ENCODE measurements around the gene GGN. TPM values are rescaled to one million over a fixed set of nuclear protein-coding genes. Genes with fewer than 3 reads are reported as not detected.
A peak's percentile ranks its signal among the peaks of the same experiment; 100 is the strongest.
"Not testable (repeated sequence)": the region's sequence is repeated elsewhere in the genome, so short reads cannot be mapped to it uniquely, and the experiment has no call there.

GGN gene
- total RNA-seq, 1 donor from 2014 or later: 1.5 TPM

DNA sequence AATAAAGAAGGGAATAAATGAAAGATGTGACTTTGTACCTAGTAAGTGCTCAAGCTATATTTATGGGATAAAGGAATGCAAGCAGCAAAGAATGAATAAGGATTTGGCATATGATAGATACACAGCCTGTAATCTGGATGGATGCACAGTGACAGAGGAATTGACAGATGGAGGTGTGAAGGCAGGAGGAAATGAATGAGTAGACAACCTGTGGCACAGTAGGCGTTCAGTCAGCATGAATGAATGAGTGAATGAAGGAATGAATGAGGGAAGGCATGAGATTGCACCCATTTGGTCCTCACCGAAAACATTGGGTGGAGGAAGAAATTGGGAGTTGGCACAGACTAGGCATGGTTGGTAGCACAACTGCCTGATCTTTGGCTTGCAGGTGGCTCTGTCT lies 18.2 kb downstream of the GGN start:
- no peak overlapping the region for H3K27ac Mint-ChIP-seq (ENCODE audit: unreplicated experiment)
- no peaks in the 10 kb centered on the region for H3K36me3 Mint-ChIP-seq (ENCODE audit: low read depth)
- H3K9me3 Mint-ChIP-seq (ENCODE audit: low read depth): no peaks in the 10 kb centered on the region
- H3K4me1 Mint-ChIP-seq (ENCODE audit: low read depth): peaks cover 6% of the 10 kb centered on the region
- H3K4me3 Mint-ChIP-seq (ENCODE audit: unreplicated experiment): no peak overlapping the region
- DNase-seq (ENCODE audit: low spot score): no peak
- TF ChIP-seq, protein P1, sequence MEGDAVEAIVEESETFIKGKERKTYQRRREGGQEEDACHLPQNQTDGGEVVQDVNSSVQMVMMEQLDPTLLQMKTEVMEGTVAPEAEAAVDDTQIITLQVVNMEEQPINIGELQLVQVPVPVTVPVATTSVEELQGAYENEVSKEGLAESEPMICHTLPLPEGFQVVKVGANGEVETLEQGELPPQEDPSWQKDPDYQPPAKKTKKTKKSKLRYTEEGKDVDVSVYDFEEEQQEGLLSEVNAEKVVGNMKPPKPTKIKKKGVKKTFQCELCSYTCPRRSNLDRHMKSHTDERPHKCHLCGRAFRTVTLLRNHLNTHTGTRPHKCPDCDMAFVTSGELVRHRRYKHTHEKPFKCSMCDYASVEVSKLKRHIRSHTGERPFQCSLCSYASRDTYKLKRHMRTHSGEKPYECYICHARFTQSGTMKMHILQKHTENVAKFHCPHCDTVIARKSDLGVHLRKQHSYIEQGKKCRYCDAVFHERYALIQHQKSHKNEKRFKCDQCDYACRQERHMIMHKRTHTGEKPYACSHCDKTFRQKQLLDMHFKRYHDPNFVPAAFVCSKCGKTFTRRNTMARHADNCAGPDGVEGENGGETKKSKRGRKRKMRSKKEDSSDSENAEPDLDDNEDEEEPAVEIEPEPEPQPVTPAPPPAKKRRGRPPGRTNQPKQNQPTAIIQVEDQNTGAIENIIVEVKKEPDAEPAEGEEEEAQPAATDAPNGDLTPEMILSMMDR (IDR thresholded peaks at IDR 0.05): no peak
- H3K27me3 Mint-ChIP-seq (ENCODE audit: low read depth): peaks cover 3% of the 10 kb centered on the region

DNA sequence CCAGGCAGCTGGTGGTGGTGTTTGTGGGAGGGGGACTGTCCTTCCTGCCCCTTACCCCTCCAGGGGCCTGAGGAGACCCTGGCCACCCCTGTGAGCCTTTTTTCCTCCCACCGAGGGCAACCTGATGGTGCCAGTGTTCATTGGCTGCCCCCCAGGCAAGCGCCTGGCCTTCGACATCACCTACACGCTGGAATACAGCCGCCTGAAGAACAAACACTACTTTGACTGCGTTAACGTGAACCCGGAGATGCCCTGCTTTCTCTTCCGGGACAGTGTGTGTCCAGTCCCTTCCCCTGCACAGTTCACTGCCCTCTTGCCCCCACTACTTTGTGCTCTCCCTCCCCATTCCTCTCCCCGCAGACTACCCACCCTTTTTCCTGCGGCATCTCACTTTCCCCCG lies 20.8 kb downstream of the GGN start:
- Mint-ChIP-seq H3K36me3 (ENCODE audit: low read depth) (no peaks in the 10 kb centered on the region), H3K27me3 (ENCODE audit: low read depth) (peaks cover 3% of the 10 kb centered on the region), H3K9me3 (ENCODE audit: low read depth) (no peaks in the 10 kb centered on the region), H3K4me3 (ENCODE audit: unreplicated experiment) (no peak overlapping the region), H3K4me1 (ENCODE audit: low read depth) (no peaks in the 10 kb centered on the region), H3K27ac (ENCODE audit: unreplicated experiment) (no peak overlapping the region)
- DNase-seq (ENCODE audit: low spot score): no peak
- TF ChIP-seq, protein P1 (IDR thresholded peaks at IDR 0.05): no peak

- H3K27ac Mint-ChIP-seq (ENCODE audit: unreplicated experiment); H3K9me3 Mint-ChIP-seq (ENCODE audit: low read depth); H3K36me3 Mint-ChIP-seq (ENCODE audit: low read depth); DNase-seq (ENCODE audit: low spot score): not testable (repeated sequence)
- Mint-ChIP-seq H3K4me3 (ENCODE audit: unreplicated experiment) (peak overlapping the region; percentile 78), H3K4me1 (ENCODE audit: low read depth) (peaks cover 11% of the 10 kb centered on the region), H3K27me3 (ENCODE audit: low read depth) (peaks cover 26% of the 10 kb centered on the region)
Observed at GRCh38 chr19:38362946-38363688, 24.7 kb downstream of the GGN start.

GRCh38 chr19:38362076-38362945 lies 25.5 kb downstream of the GGN start:
- H3K27ac Mint-ChIP-seq (ENCODE audit: unreplicated experiment): no peak overlapping the region
- no peaks in the 10 kb centered on the region for H3K9me3 Mint-ChIP-seq (ENCODE audit: low read depth)
- H3K4me1 Mint-ChIP-seq (ENCODE audit: low read depth): peaks cover 11% of the 10 kb centered on the region
- TF ChIP-seq, protein P1 (IDR thresholded peaks at IDR 0.05): no peak
- peaks cover 26% of the 10 kb centered on the region for H3K27me3 Mint-ChIP-seq (ENCODE audit: low read depth)
- DNase-seq (ENCODE audit: low spot score): no peak
- peak overlapping the region; percentile 78 for H3K4me3 Mint-ChIP-seq (ENCODE audit: unreplicated experiment)
- H3K36me3 Mint-ChIP-seq (ENCODE audit: low read depth): no peaks in the 10 kb centered on the region

DNA sequence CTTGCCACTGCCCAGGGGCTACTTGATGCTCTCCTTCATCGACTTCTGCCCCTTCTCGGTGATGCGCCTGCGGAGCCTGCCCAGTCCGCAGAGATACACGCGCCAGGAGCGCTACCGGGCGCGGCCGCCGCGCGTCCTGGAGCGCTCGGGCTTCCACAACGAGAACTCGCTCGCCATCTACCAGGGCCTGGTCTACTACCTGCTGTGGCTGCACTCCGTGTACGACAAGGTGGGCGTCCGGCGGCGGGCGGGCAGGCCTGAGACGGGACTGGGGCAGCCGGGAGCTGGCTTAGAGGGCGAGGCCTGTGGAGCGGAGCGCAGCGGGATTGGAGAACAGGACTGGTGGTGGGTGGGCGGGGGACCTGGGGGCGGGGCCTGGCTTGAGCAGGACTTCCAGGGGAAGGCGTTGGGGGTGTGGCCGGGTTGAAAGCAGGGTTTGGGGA lies 26.2 kb downstream of the GGN start:
- Mint-ChIP-seq H3K9me3 (ENCODE audit: low read depth) (no peaks in the 10 kb centered on the region), H3K27ac (ENCODE audit: unreplicated experiment) (no peak overlapping the region), H3K36me3 (ENCODE audit: low read depth) (no peaks in the 10 kb centered on the region), H3K4me3 (ENCODE audit: unreplicated experiment) (peak overlapping the region; percentile 78), H3K4me1 (ENCODE audit: low read depth) (peaks cover 11% of the 10 kb centered on the region), H3K27me3 (ENCODE audit: low read depth) (peaks cover 29% of the 10 kb centered on the region)
- no peak for DNase-seq (ENCODE audit: low spot score)
- TF ChIP-seq, protein P1 (IDR thresholded peaks at IDR 0.05): peak; percentile 38
